GM21515 (cell line): ENCODE measurements around the gene LRRTM2.
"Not testable (repeated sequence)": the region's sequence is repeated elsewhere in the genome, so short reads cannot be mapped to it uniquely, and the experiment has no call there.

Experiments used
- ATAC-seq: cut with Tn5 transposase; IDR thresholded peaks from one replicate; pipeline ENCODE4 v1.9.1; 2021; ENCODE audit not compliant: unreplicated experiment

The LRRTM2 gene

DNA sequence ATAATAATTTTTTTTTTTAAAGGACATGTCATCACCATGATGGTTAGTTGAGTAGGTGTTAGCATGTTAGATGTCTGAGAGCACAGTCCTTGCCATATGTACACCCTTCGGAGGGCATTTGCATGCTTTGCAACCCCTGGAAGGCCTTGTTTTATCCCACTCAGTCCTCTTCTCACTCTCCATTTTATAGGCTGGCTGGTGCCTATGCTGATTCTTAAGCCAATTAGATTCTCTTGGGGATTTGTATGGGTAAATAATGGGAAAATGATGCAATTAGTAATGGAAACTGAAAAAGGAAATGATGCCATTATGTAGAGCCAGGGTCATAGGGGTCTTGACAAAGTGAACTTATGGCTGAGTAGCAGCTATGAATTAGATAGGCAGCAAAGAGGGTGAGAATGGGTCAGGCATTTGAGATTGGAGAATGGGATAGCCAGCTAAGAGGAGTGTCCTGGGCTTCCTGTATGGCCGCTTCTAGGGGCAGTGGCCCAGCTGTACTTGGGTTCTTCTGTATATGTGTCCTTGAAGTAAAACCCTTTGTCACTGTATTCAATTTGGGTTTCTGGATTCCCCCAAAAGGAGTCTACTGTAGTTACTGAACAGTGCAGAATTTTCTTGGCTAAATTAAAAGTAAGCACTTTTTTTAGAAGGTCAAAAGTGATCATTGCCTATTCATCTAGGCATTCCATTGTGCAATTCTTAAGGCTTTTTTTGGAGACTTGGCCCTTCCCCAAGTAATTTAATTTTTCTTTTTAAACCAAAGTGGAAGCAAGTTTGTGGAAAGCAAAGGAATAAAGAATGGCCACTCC, 31.6 kb downstream of the LRRTM2 start:
- no peak for ATAC-seq

DNA sequence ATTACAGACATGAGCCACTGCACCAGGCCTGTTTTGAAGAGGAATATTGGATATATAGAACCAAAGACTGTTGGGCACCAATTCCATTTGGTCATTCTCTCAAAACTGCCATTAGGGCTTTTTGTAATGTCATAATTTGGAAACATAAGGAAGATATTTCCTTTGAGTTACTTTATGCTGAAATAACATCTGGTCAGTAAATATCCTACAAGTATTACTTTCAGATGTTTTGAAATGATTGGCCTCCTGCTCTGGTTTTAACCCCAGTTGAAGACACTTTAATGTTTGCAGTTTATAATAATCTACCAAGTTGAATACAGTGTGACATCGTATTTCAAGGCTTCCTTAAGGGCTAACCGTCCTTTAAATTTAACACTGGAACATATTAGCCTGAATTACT, 33.6 kb downstream of the LRRTM2 start:
- no peak for ATAC-seq

GRCh38 chr5:138840103-138840502, 35.0 kb downstream of the LRRTM2 start:
- ATAC-seq: no peak

GRCh38 chr5:138837160-138837559, 38.0 kb downstream of the LRRTM2 start:
- ATAC-seq: no peak

DNA sequence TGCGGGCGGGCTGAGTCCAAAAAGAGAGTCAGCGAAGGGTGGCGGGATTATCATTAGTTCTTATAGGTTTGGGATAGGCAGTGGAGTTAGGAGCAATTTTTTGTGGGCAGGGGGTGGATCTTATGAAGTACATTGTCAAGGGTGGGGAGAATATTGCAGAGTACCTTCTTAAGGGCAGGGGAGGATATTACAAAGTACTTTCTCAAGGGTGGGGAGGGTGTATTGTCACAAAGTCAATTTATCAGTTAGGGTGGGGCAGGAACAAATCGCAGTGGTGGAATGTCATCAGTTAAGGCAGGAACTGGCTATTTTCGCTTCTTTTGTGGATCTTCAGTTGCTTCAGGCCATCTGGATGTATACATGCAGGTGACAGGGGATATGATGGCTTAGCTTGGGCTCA, 40.3 kb downstream of the LRRTM2 start:
- not testable (repeated sequence) for ATAC-seq

- no peak for ATAC-seq
These were observed 41.2 kb downstream of the LRRTM2 start for GRCh38 chr5:138833726-138834480.

- no peak for ATAC-seq
These were observed 42.1 kb downstream of the LRRTM2 start for GRCh38 chr5:138833080-138833479.

DNA sequence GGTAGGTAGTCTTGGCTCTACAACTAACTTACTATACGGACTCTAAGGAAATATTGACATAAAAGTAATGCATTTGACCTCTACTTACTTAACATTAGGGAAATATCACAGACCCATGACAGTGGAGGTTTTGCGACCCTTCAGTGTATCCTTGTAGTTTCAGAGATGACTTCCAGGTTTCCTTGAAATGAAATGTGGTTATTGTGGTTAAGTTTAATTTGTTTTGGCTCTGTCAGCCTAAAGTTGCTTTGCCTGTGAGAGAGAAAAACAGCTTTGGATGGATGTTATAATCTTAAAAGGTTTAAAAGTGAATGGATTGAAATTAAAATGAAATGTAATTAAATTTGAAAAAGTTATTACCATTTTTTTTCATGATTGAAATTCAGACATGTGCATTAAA, 42.9 kb downstream of the LRRTM2 start:
- ATAC-seq: no peak

DNA sequence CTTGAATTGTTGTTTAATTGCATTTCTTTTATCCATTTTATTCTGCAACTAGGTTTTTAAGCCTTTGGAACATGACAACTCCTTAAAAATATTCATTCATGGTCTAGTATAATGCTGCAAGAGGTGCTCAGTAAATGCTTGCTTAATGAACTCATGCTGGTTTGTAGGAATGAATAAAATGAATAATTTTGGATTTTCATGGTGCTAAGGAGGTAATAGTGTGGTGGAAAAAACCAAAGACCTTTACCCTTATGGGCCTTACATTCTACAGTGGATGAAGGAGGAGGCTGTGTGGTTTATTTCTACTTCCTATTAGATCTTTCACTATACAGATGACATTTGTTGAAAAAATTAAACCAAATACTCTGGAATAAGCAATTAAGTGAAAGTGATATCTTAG, 43.4 kb downstream of the LRRTM2 start:
- no peak for ATAC-seq

- ATAC-seq: no peak
These were observed 45.8 kb downstream of the LRRTM2 start for GRCh38 chr5:138829341-138829740.

- ATAC-seq: no peak
These were observed 46.6 kb downstream of the LRRTM2 start for GRCh38 chr5:138828556-138828955.

DNA sequence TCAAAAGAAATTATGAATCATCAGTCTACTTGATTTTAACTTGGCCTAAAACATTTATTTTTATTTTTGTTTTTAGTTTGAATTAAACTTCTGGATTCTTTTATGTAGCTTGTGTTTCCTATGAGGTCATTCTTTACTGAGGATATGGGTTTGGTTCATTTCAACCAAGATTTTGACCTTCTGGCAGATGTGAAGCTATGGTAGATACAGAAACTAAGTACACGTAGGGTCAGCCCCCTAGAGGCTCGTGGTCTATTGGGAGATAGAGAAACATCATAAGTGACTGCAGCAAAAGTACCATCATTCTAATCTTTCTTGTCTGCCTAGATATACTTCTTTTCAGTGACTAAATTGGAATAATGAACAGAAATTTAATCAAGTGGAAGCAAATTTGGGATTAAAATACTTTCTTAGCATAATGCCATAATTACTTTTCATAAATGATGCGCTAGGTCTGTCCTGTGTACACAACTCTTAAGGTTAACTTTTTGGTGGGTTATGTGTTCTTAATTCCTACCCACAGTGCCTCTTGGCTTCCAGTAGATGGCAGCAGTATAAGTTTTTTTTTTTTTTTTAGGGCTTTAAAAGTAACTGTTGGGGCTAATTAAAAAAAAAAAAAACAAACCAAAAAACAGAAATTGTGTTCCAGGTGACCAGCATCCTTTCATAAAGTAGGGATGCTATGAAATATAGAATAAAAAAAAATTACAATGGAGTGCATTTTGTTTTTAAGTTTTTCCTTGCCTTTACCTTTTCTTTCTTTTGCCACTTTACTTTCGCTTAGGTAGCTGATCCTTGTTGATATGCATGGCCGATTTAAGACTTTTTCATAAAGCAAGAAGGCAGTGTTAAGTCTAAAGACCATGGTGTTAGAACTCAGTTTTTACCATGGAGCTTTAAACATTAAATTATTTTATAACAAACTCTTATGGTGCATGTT, 49.9 kb downstream of the LRRTM2 start:
- no peak for ATAC-seq

DNA sequence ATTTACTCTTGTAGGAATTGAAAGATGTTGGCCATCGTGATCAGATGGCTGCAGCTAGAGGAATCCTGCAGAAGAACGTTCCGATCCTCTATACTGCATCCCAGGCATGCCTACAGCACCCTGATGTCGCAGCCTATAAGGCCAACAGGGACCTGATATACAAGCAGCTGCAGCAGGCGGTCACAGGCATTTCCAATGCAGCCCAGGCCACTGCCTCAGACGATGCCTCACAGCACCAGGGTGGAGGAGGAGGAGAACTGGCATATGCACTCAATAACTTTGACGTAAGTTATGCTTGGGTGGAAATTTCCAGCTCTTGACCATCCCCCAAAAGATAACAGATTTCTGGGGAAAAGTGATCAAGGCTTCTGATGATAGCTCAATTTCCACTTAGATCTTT, 50.6 kb downstream of the LRRTM2 start:
- ATAC-seq: no peak

- ATAC-seq: no peak
These were observed 54.4 kb downstream of the LRRTM2 start for GRCh38 chr5:138820695-138821094.

DNA sequence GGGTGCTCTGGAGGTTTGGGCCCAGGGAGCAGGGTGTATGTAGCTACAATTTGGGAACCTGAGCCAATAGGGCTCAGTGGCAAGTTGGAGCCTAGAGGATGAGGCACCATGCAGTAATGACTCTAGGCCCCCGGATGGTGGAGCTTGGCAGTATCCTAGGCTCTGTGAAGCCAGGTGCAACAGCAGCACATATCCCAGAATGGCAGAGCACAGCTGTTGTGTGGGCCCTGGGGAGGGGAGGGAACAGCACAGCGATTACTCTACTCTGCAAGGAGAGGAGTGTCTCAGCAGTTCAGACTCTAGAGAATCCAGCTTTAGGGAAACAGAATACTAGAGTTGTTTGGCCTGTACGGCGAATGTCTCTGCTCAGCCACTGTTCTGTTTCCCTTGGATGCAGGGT, 56.1 kb downstream of the LRRTM2 start:
- ATAC-seq: no peak
